HEK293T (cell line): ENCODE results near the gene COL23A1.

Experiments used
- CTCF ChIA-PET: fragments of 350-600 bp; formaldehyde crosslinking; extraction: SDS; loops from one replicate; lab custom pipeline; 2021; ENCODE audit warnings: antibody characterized with exemption, inconsistent platforms; lab: Yijun Ruan, JAX
- POLR2A ChIA-PET: fragments of 350-600 bp; formaldehyde crosslinking; extraction: SDS; loops from one replicate; lab custom pipeline; 2020; ENCODE audit warnings: antibody characterized with exemption, inconsistent platforms; lab: Yijun Ruan, JAX
- DNase-seq: peaks from one replicate; pipeline ENCODE4 v3.0.0; 2012; ENCODE audit warnings: mixed read lengths; ENCODE audit errors: extremely low spot score
- ARNT ChIP-seq: fragments of 450-650 bp; IDR thresholded peaks from 2 replicates; pipeline ENCODE4 v1.6.1; 2017; ENCODE audit warnings: mild to moderate bottlenecking
- BHLHE40 ChIP-seq: fragments of 450-650 bp; IDR thresholded peaks from 2 replicates; pipeline ENCODE4 v1.6.1; 2016; ENCODE audit warnings: mild to moderate bottlenecking, moderate library complexity, borderline replicate concordance
- CTBP1 ChIP-seq: fragments of 450-650 bp; IDR thresholded peaks from 2 replicates; pipeline ENCODE4 v1.6.1; 2016; ENCODE audit warnings: borderline replicate concordance
- ELF4 ChIP-seq: fragments of 450-650 bp; IDR thresholded peaks from 2 replicates; pipeline ENCODE4 v1.6.1; 2017; ENCODE audit warnings: antibody characterized with exemption
- FOXA1 ChIP-seq: fragments of 450-650 bp; IDR thresholded peaks from 2 replicates; pipeline ENCODE4 v1.6.1; 2016; ENCODE audit warnings: mild to moderate bottlenecking
- FOXK2 ChIP-seq: fragments of 450-650 bp; IDR thresholded peaks from 2 replicates; pipeline ENCODE4 v1.6.1; 2016; ENCODE audit warnings: mild to moderate bottlenecking
- FOXM1 ChIP-seq: fragments of 450-650 bp; IDR thresholded peaks from 2 replicates; pipeline ENCODE4 v1.6.1; 2017; ENCODE audit warnings: mild to moderate bottlenecking, borderline replicate concordance
- HDGF ChIP-seq: fragments of 450-650 bp; IDR thresholded peaks from 2 replicates; pipeline ENCODE4 v1.6.1; 2017; ENCODE audit warnings: antibody characterized with exemption, borderline replicate concordance
- L3MBTL2 ChIP-seq: fragments of 450-650 bp; conservative IDR thresholded peaks from 2 replicates; pipeline ENCODE4 v1.6.1; 2016; ENCODE audit warnings: mild to moderate bottlenecking
- LEF1 ChIP-seq: fragments of 450-650 bp; IDR thresholded peaks from 2 replicates; pipeline ENCODE4 v1.6.1; 2017; ENCODE audit warnings: mild to moderate bottlenecking, borderline replicate concordance
- NFRKB ChIP-seq: fragments of 450-650 bp; IDR thresholded peaks from 2 replicates; pipeline ENCODE4 v1.6.1; 2016; ENCODE audit warnings: mild to moderate bottlenecking, moderate library complexity
- PKNOX1 ChIP-seq: fragments of 450-650 bp; IDR thresholded peaks from 2 replicates; pipeline ENCODE4 v1.6.1; 2016
- SP1 ChIP-seq: fragments of 450-650 bp; IDR thresholded peaks from 2 replicates; pipeline ENCODE4 v1.6.1; 2017
- SUZ12 ChIP-seq: fragments of 450-650 bp; IDR thresholded peaks from 2 replicates; pipeline ENCODE4 v1.6.1; 2016; ENCODE audit warnings: mild to moderate bottlenecking
- TARDBP ChIP-seq: fragments of 450-650 bp; IDR thresholded peaks from 2 replicates; pipeline ENCODE4 v1.6.1; 2016
- ZNF384 ChIP-seq: fragments of 450-650 bp; IDR thresholded peaks from 2 replicates; pipeline ENCODE4 v1.6.1; 2016

COL23A1 gene

GRCh38 chr5:178337334-178337741 lies 252.9 kb downstream of the COL23A1 start:
- ChIA-PET POLR2A (no interaction called here), CTCF (no interaction called here)
- TF ChIP-seq ARNT (no peak), NFRKB (no peak), PKNOX1 (no peak), FOXK2 (no peak), TARDBP (no peak), FOXM1 (no peak), L3MBTL2 (no peak), FOXA1 (no peak), ELF4 (no peak), SP1 (no peak), SUZ12 (no peak), BHLHE40 (no peak)
- no peak for DNase-seq

- no peak for DNase-seq
- ChIA-PET CTCF (no interaction called here), POLR2A (no interaction called here)
- TF ChIP-seq FOXA1 (no peak), HDGF (no peak), ARNT (no peak), CTBP1 (no peak)
Observed at GRCh38 chr5:178336889-178337288, 253.3 kb downstream of the COL23A1 start.

- ChIA-PET POLR2A (no interaction called here), CTCF (no interaction called here)
- no peak for DNase-seq
- no peak for TF ChIP-seq ARNT
- no peak for TF ChIP-seq FOXM1
- no peak for TF ChIP-seq FOXK2
- TF ChIP-seq FOXA1: no peak
Observed at GRCh38 chr5:178335302-178336030, 254.7 kb downstream of the COL23A1 start.

GRCh38 chr5:178334861-178335260 lies 255.3 kb downstream of the COL23A1 start:
- no peak for DNase-seq
- POLR2A ChIA-PET: no interaction called here
- TF ChIP-seq ELF4: no peak
- TF ChIP-seq PKNOX1: no peak
- TF ChIP-seq NFRKB: no peak
- TF ChIP-seq TARDBP: no peak
- no peak for TF ChIP-seq BHLHE40
- TF ChIP-seq ARNT: no peak
- CTCF ChIA-PET: no interaction called here

GRCh38 chr5:178333821-178334481 lies 256.2 kb downstream of the COL23A1 start:
- DNase-seq: no peak
- ChIA-PET POLR2A (no interaction called here), CTCF (no interaction called here)
- no peak for TF ChIP-seq L3MBTL2
- TF ChIP-seq BHLHE40: no peak
- TF ChIP-seq SP1: no peak
- no peak for TF ChIP-seq PKNOX1
- TF ChIP-seq FOXM1: no peak
- no peak for TF ChIP-seq SUZ12
- no peak for TF ChIP-seq CTBP1

GRCh38 chr5:178332210-178332641 lies 258.0 kb downstream of the COL23A1 start:
- POLR2A ChIA-PET: interaction anchor here (0.7 kb wide), 1 partner anchor 291 kb away, joined by 3 read pairs; no protein-coding TSS in a partner anchor
- no peak for DNase-seq
- CTCF ChIA-PET: no interaction called here
- no peak for TF ChIP-seq BHLHE40
- TF ChIP-seq LEF1: no peak
- TF ChIP-seq SUZ12: no peak
- TF ChIP-seq FOXM1: no peak
- TF ChIP-seq CTBP1: no peak
- no peak for TF ChIP-seq L3MBTL2
- TF ChIP-seq PKNOX1: no peak
- no peak for TF ChIP-seq ELF4
- TF ChIP-seq HDGF: no peak
- TF ChIP-seq NFRKB: no peak
- no peak for TF ChIP-seq ZNF384
- TF ChIP-seq TARDBP: no peak
- TF ChIP-seq SP1: no peak
- TF ChIP-seq FOXA1: no peak
- no peak for TF ChIP-seq FOXK2
- TF ChIP-seq ARNT: no peak
